Activated CD4-positive, alpha-beta T cell treated with anti-CD3 and anti-CD28 coated beads, Interleukin-2, Interleukin-6, amounts not matched to agents 100 ng/mL and 50 ng/mL, durations not matched to agents 16 hours and 8 hours (primary cell): ENCODE data around the gene ZFP36.
"Not testable (repeated sequence)": the region's sequence is repeated elsewhere in the genome, so short reads cannot be mapped to it uniquely, and the experiment has no call there.

Experiments
- DNase-seq: peaks from one replicate; pipeline ENCODE4 v3.0.0-alpha.2; 2020

The ZFP36 gene

GRCh38 chr19:39449116-39449797, 42.6 kb downstream of the ZFP36 start:
- peak; percentile 11 for DNase-seq

DNA sequence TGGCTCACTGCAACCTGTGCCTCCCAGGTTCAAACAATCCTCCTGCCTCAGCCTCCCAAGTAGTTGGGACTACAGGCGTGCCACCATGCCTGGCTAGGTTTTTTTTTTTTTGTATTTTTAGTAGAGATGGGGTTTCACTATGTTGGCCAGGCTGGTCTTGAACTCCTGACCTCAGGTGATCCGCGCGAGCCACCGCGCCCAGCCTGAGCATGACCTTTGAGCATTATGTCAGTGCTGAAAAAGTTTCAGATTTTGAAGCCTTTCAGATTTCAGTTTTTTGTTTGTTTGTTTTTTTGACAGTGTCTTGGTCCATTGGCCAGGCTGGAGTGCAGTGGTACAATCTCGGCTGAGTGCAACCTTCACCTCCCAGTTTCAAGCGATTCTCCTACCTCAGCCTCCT, 44.6 kb downstream of the ZFP36 start:
- not testable (repeated sequence) for DNase-seq
